Putamen (tissue), 1 donor: ENCODE results near the gene DARS2.
"Not testable (repeated sequence)": the region's sequence is repeated elsewhere in the genome, so short reads cannot be mapped to it uniquely, and the experiment has no call there.

Experiments
- DNase-seq: peaks from one replicate; pipeline ENCODE4 v3.0.0-alpha.2; 2016; ENCODE audit warnings: low spot score

DARS2 gene

GRCh38 chr1:173862146-173862768 is 37.8 kb downstream of the DARS2 start:
- DNase-seq: not testable (repeated sequence)

GRCh38 chr1:173862769-173863223 is 38.3 kb downstream of the DARS2 start:
- no peak for DNase-seq

GRCh38 chr1:173863224-173864161 is 39.0 kb downstream of the DARS2 start:
- DNase-seq: no peak

GRCh38 chr1:173864179-173864867 is 39.9 kb downstream of the DARS2 start:
- no peak for DNase-seq

- DNase-seq: no peak
Observed at GRCh38 chr1:173865468-173866164, 41.1 kb downstream of the DARS2 start.

GRCh38 chr1:173866413-173867115 is 42.1 kb downstream of the DARS2 start:
- no peak for DNase-seq

GRCh38 chr1:173867141-173867752 is 42.8 kb downstream of the DARS2 start:
- no peak for DNase-seq

GRCh38 chr1:173867753-173868265 is 43.3 kb downstream of the DARS2 start, which contains the start of gene GAS5:
Gene GAS5 (minus strand): TSS chr1:173867989.
- peak; percentile 99 for DNase-seq

GRCh38 chr1:173868266-173869020 is 44.0 kb downstream of the DARS2 start, which contains the start of gene ZBTB37:
Gene ZBTB37 (plus strand): TSS chr1:173868380. CDS start chr1:173870226, 1,846 bp downstream.
- peak; percentile 64 for DNase-seq

GRCh38 chr1:173869021-173869359 is 44.5 kb downstream of the DARS2 start:
- no peak for DNase-seq

GRCh38 chr1:173870252-173871075 is 46.0 kb downstream of the DARS2 start:
- peak; percentile 60 for DNase-seq

- DNase-seq: no peak
Observed at GRCh38 chr1:173871091-173871490, 46.6 kb downstream of the DARS2 start.

- no peak for DNase-seq
Observed at GRCh38 chr1:173871500-173871899, 47.0 kb downstream of the DARS2 start.

- DNase-seq: no peak
Observed at GRCh38 chr1:173876732-173877131, 52.3 kb downstream of the DARS2 start.

- no peak for DNase-seq
Observed at GRCh38 chr1:173878251-173878650, 53.8 kb downstream of the DARS2 start.

GRCh38 chr1:173881117-173881516 is 56.6 kb downstream of the DARS2 start:
- not testable (repeated sequence) for DNase-seq

GRCh38 chr1:173884701-173885100 is 60.2 kb downstream of the DARS2 start:
- no peak for DNase-seq

GRCh38 chr1:173886746-173887611 is 62.5 kb downstream of the DARS2 start:
- DNase-seq: no peak
